ENCODE measurements around the gene WDR1.

WDR1 gene

GRCh38 chr4:10034612-10035104 lies 81.9 kb downstream of the WDR1 start:
- DNase-seq = no peak

DNA sequence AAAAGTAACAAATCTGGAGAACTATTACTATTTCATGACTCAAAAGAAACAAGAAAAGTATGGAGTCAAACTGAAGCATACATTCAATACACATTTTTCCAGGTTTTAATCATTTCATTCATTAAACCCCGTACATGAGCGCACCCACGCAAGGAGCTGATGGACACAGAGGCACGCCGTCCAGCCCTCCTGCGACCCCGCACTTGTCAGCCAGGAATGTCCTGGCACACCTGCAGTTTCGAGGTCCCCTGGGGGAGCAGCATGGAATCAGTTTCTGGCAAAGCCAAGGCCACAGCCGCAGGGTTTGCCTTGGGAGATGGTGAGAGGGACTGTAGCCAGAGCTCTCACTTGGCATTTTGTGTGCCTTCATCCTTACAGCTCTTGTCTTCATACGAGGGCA lies 82.5 kb downstream of the WDR1 start:
- no peak for DNase-seq

DNA sequence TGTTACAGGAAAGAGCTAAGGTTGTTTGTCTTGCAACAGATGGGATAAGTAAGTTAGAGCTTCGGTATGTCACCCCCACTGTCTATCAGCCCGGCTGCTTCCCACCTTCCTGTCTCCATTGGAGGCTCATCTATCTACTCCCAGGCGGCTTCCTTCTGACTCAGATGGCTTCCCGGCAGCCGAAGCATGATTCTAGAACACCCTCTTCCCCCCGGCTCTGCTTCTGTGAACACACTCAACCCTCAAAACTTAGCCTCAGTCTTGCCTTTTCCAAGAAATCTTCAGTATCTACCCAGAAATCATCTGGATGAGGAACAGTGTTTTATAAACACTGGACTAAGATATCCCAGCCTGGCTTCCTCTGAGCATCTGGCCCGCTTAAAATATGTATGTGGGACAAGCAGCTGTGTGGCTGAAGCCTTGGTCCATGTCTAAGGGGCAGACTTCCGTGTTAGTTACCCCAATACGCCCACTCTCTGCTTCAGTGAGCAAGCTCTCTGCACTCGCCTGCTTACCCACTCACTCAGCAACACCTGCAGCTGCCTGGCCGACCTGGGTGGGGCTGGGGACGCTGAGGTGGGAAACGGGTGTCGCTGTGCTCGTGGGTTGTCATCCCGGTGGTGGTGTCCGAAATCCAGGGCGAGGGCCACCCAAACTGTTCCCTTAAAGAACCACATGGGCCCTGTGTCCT lies 83.3 kb downstream of the WDR1 start:
- DNase-seq = peak; percentile 59

DNA sequence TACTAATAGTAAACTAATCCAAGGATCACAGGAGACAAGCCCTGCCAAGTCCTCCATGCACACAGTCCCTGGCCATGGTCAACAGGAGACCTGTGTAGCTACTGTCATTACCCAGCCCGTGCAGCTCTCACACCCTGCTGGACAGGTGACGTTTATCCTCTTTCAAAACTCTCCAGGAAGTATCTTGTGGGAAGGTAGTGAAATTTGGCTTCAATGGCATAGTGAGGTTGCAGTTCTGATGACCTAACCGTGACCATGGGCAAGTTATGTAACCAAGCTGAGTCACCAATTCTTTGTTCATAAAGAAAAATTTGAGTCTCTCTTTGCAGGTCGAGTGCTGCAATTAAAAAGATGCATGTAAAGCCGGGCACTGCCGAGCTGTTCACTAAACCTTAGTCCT lies 84.0 kb downstream of the WDR1 start:
- DNase-seq = no peak

DNA sequence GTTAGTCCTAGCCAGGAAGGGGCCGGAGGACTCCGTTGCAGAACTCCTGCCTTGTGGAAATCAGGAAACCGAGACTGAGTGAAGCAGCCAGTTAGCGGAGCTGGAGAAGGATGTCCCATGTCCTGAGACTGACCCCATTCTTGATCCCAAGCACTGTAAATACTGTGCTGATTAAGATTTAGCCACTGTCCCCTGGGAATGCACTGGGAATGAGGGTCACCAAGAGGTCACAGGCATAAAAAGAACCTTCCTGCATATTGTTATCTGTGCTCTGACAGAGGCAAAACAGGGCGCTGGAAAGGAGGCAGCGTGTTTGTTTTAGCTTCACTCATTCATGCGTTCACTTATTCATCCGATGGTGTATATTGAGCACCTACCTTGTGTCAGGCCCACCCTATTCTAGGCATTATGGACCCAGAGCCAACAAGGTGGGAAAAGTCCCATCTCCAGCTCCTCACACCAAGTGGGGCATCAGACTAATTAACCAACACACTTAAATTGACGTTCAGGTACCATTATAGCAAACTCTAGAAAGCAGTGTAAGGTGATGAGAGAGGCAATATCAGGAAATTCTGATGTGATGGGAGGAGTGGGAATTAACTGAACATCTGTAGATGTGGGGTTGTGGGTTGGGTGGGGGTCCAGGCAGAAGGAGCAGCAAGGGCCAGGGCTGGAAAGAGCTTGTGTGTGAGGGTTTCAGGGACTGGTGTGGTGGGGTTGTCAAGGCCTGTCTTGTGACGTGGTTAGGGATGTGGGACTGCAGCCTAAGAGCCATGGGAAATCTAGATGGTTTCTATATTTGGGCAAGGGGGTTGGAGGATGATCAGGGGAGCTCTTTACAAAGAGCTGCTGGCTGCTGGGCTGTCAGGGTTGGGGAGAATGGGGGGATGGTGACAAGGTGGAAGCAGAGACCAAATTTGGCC lies 84.7 kb downstream of the WDR1 start:
- peak; percentile 88 for DNase-seq

- DNase-seq = peak; percentile 88
These were observed 85.5 kb downstream of the WDR1 start for GRCh38 chr4:10030972-10031667.

GRCh38 chr4:10029403-10029802 lies 87.2 kb downstream of the WDR1 start:
- no peak for DNase-seq

DNA sequence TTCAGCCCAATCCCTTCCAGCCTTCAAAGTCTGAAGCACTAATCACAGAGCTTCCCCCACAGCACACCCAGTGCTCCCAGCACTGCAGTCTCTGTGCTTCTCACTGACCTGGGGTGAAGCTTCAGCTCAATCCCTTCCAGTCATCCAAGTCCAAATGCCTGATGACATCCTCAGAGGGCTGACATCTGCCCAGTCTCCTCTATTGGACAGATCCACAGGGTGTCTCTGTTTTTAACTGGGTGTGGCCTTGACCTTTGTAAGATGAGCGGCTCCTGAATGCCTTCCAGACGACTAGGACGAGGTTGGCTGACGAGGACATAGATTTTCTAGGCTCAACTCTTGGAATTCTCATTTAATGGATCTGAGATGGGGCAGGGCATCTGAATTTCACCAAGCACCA lies 87.7 kb downstream of the WDR1 start:
- DNase-seq = no peak

DNA sequence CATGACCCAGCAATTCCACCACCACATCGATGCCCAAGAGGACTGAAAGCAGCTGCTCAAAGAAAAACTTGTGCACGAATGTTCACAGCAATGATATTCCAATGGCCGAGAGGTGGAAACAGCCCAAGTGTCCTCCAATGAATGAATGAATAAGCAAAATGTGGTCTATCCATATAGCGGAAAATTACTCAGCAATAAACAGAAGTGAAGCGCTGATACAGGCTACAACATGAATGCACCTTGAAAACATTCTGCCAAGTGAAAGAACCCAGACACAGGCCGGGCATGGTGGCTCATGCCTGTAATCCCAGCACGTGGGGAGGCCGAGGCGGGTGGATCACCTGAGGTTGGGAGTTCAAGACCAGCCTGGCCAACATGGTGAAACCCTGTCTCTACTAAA lies 90.1 kb downstream of the WDR1 start:
- DNase-seq = no peak

DNA sequence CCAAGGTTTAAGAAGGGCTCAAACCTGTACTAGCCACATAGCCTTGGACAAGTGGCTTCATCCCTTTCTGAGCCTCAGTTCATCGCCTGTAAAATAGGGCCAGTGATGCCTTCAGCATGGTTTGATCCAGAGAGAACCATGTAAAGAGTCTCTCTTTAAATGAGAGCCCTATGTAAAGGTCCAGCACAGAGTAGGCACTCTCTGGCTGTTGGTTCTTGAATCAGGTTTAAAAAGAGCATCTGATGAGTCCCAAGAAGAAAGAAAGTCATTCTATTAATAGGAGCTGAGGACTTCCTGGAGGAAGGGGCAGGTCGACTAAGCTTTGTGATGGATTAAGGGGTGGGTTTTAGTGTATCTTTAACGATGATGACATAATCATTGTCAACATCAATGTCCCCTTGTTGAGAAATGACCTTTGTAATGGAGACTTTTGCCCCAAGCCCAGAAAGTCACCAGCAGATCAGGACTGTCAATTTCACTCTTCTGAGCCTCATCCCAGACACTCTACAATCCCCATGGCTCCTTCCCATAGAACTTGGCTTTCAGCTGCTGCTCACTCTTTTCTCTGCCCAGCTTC lies 91.3 kb downstream of the WDR1 start:
- DNase-seq = no peak

All from eye (tissue), 1 donor.